GM12873 (cell line): Measurements from ENCODE around the gene PRKCH.

Experiments
- CTCF ChIP-seq: IDR thresholded peaks from 2 replicates; pipeline ENCODE4 v1.5.1; 2012; ENCODE audit warnings: low read depth, mild to moderate bottlenecking, moderate library complexity, low read length, control low read depth; ENCODE audit not compliant: insufficient read depth; ENCODE audit errors: missing control alignments

Gene PRKCH

DNA sequence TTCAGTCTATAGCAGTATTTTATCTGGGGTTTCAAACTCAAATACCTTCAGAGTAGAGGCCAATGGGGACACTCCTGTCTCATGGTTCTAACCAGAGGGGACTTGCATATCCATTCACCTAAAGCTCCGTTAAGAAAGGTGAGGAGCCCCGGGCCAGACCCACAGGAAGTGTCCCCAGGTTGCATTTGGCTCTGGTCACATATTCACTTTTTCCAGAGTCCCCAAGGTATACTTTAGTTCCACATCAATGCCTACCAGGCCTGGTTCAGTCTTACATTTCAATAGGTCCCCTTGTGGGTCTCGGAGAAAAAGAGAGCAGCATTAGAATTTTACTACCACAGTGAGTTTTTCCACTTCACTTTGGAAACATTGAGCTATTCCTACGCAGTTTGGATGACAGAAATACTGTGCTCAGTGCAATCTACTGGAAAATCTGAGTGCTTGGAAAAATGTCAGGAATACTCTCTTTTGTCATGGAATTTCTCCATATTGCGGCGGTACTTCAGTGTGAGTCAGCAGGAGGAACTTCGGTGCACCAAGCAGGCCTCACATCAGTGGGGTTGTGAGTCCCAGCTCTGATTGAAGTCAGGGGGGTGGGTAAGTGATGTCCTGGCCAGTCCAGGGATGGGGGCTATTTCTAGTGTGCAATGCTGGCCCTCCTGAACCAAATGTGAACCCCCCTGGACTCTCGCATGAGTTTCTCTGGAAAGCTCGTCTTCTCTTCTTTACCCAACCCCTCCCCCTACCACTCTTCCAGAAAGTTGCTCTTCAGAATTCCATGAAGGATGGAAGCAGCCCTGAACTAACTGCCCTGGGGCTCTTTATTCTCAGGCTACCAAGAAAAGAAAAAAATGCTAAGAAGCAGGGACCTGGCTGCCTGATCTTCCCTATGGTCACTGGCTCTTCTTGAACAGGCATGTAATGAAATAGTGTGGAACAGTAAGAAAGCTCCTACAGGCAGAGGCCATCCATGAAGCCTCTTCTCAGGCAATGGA is 184.7 kb downstream of the PRKCH start:
- TF ChIP-seq CTCF = no peak

DNA sequence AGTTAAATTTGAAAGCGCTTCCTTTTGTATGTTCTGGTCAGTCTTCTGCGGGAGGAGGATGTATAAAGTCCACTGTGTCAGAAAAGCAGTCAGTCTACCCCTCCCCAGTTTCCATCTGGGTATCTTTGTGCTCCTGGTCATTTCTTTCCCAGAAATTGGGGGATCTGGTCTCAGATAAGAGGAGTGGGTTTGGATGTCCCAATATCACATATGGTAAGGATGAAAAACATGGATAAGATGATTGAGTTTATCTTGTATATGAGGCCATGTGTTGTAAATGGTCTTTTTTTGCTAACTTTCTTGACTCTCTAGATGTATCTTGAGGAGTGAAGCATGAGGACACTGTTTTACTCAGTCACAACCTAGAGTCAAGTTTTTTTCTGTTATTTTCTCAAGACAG is 187.1 kb downstream of the PRKCH start:
- no peak for TF ChIP-seq CTCF

DNA sequence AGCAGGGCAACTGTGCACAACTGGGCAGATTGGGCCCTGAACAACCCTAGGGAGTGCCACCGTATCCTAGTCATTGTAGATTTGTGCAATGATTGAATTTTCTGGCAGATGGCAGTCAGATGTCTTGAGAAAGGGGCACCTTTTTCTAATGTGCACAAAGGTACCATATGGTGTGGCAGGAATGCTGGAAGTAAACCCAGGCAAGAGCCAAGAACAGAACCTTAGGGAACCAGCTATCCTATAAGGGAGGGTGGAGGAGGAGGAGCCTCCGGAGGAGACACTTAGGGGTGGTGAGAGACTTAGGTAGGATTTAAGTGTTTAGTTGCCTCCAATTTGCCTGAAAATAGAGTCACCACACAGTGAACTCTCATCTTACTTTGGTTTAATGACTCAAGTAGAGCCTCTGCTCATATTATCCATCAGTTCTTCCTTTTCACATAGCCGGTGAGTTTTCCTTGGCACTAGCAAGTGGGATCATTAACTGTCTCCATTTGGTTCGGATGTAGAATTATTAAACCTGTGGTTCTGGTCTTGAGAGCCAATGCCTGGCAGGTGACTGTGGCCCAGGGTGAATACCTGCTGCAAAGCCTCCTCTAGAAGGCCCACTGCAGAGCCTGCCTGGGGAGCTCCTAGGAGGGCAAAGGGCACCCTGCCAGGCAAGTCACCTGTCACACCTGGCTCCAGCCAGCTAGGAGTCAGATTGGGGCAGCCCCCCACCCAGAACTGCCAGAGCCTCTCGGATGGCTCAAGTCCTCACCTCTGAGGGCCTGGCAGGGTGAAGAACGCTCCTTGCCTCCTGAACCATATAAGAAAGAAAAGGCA is 189.6 kb downstream of the PRKCH start:
- no peak for TF ChIP-seq CTCF

DNA sequence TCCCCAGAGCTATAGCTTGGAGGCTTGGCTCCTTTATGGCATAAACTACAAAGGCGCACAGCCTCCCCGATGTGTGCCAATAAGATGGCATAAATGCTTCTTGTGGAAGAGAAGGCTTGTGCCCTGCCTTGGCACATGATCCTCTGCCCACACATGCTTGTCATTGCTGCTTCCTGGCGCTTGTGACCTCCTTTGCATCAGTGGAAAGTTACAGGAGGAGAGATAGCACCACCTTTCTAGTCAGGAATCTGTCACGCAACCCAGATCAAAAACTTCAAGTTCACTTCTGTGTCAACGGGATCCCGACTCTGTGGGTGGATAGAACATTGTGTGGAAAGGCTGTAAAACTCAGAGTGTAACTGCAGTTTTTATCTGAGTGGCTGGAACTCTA is 190.2 kb downstream of the PRKCH start:
- TF ChIP-seq CTCF = no peak

GRCh38 chr14:61512026-61512834 is 190.9 kb downstream of the PRKCH start:
- TF ChIP-seq CTCF = no peak

- TF ChIP-seq CTCF = no peak
These were observed 192.8 kb downstream of the PRKCH start for GRCh38 chr14:61513986-61514830.
